Stimulated activated CD8-positive, alpha-beta memory T cell treated with anti-CD3 and anti-CD28 coated beads, Interleukin-15, amount 100 ng/mL, for 1 hour (primary cell): ENCODE data around the gene MED9.

ENCODE experiments used
- DNase-seq: peaks from one replicate; pipeline ENCODE4 v3.0.0-alpha.2; 2020; ENCODE audit warnings: low read depth

MED9 gene

DNA sequence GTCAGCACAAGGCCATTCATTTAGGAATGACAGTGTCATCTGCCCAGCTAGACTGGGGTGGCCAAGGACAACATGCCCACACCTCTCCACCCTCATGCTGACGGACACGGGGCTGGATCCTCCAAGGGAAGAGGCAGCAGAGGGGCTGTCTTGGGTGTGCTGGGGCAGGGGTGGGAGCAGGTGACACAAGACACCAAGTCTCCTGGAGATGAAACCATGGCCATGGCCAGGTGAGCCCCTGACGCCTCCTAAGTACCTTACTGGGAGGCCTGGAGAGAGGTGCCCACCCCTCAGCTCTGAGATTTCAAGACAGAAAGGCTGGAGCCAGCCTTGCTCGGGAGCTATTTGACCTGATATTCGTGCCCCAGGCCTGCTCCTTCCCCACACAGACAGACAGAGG lies 28.4 kb downstream of the MED9 start:
- no peak for DNase-seq

DNA sequence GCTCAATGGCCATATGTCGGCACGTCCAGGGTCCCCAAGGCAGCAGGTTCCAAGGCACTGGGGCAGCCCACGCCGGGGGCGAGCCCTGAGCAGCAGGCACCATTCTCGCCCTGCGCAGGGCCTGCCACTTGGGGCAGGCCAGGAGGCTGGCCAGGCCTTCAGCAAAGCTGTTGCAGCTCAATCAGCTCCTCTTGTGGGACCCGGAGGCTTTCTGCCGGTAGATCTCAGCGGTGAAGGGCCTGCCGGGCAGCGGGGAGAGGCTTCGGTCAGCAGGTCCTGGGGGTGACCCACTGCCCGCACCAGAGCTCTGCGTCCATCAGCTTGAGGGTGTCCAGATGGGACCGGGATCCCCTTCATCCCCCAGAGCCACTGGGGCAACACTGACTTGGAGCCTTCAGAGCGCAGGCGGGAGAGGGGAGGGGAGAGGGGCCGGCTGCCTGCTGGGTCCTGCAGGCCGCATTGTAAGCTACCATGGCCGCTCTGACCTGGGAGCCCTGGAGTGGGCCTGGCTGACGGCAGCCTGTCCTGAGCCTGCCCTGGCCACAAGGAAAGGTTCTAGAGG lies 28.9 kb downstream of the MED9 start:
- no peak for DNase-seq

DNA sequence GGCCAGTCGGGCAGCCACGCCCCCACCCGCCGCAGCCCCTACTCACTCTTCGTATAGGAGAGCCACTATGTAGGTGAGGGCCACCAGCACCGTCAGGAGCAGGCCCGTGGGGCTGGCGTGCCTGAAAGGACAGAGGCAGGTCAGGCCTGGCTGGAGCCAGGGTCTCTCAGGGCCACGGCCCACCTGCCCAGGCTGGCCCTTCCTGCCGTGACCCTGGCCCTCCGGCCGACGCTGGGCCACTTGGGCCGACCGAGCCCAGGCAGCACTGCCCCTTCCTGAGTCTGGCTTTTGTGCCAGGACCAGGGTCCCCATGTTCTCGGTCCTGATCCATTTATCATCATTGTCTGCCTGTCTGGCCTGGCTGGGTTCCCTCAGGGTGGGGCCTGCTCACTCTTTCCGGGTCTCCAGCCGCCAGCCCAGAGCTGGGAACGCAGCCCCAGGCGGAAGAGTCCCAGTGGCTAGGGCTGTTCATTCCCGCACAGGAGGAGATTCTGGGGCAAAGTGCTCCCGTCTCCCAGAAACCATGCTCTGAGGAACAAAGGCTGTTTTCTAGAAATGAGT lies 29.5 kb downstream of the MED9 start:
- DNase-seq = no peak

DNA sequence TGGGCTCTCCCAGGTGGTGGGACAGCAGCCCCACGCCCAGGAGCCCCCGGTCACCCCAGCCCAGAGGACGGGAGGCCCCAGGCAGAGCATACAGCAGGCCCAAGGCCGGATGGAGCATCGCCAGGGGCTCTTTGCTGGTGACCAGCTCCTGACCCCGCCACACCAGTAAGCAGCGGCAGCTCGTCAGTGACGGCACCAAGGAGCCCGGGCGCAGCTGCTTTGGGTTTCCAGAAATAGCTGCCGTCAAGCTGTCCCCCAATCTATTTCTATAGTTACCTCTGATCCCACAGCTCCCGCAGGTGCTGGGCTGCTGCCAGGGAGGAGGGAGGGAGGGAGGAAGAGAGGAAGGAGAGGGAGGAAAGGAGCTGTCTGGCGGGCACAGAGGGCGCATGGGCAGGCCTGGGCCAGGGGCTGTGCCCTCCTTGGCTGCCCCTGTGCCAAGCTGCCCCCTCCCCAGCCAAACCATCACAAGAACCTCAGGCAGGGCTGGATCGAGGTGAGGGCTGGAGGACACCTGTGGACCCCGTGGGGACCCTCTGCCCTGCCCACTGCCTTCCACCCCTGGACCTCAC lies 30.2 kb downstream of the MED9 start:
- DNase-seq = no peak

DNA sequence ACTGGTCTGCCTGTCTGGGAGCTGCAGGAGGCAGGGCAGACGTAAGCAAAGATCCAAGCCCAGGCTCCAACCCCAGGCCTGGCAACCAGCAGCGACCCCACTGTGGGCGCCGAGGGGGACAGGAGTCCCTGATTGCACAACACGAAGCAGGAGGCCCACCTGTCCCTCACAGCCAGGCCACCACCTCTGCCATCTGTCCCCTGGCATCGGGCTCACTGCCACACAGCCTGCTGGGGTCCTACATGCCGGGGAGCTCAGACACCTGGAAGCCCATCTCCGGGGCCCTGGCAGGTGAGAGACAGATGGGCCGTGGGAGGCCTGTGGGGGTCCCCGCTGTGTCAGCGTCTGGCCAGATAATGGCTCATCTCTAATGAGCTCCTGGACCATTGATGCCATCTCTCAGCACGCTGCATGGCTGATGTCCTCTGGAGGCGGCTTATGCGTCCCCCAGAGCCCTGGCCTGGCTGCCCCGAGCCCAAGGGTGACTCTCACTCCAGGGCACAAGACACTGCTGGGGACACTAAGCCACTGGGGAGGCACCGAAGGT lies 30.7 kb downstream of the MED9 start:
- DNase-seq = no peak

DNA sequence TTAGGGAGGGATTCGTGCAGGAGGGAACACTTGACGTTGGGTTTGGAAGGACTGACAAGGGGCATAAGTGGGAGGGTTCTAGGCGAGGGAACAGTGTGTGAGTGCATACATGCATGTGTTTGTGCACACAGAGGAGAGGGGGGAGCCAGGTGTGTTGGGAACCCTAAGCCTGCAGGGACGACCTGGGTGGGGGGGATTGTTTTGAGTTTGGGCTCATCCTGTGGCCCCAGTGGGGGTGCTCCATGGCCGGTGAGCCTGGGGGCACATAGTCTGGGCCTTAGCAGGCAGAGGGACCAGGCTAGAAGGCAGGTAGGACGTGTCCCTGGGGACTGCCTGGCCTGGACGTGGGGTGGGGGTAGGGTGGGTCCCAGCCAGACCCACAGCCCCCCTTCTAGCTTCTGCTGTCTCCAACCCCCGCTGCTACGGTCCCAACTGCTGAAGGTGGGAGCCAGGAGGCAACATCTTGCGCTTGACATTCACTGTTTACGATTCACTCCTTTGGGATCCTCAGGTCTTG lies 31.3 kb downstream of the MED9 start:
- DNase-seq = no peak

DNA sequence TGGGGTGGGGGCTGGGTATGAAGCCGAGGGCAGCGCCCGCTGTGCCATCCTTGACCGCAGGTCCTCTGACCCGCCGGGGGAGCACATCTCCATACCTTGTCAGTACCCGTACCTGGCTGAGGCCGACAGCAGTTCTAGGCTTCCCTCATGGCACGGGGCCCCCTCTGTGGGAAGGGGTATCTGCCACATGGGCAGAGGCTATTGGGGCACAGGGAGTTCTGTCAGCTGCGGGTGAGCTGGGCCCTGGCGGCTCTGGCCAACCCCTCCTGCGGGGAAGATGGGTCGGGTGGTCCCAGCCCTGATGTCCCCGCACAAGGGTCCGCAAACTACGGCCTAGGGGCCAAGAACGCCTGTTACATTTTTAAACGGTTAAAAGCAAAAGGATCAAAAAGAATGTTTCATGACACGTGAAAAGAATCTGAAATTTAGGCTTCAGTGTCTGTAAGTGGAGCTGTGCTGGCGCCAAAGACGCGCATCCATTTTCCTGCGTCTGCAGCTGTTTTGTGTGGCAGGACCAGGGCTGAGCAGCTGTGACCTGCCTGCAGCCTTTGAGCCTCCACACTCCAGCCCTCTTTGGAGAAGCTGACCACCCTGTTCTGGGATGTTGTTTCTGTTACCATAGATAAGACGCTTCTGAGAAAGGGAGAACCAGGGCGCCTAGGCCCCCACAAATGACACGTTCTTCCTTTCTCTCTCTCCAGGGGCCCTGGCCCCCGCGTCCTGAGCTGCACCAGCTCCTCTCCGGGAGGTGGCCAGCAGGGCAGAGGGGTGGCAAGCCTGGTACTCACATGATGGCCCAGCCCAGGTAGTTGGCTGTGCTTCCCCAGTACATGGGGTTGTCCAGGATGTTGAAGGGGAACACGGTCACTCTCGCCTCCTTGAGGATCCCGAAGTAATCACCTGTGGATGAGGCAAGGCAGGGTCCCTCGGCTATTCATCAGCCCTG lies 32.1 kb downstream of the MED9 start:
- DNase-seq = no peak

DNA sequence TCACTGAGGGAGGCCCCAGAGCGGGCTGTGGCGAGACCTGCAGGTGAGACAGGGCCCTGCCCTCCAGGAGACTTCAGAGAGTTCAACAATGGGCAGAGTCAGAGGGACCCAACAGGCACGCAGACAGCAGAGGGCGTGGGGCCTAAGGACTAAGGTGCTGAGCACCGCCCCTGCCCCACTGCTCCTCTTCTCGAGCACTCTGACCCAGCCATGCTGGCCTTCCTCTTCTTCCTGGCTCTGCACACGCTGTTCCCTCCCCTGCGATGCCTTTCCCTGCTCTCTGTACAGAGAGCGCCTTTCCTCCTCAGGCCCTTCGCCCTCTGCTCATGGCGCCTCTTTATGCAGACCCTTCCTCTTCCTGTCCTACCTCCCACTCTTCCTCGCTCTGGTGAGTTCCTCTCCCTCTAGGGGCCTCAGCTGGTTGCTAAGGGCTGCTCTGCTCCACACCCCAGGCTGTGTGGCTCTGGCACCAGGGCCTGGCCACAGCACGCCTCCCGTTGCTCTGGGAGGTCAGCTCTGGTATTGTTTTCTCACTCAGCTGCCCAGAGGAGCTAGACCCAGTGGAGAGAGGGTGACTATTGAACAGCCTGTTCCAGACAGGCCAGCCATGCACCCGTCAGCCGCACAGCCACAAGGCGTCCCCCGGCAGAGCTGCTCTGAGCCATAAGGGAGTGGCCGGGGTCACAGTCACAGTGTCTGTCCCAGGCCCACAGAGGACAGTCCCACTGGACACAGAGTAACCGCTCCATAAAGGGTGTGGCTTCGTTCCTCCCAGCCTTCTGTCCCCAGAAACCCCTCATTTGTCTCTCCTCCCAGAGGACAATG lies 33.0 kb downstream of the MED9 start:
- DNase-seq = no peak

DNA sequence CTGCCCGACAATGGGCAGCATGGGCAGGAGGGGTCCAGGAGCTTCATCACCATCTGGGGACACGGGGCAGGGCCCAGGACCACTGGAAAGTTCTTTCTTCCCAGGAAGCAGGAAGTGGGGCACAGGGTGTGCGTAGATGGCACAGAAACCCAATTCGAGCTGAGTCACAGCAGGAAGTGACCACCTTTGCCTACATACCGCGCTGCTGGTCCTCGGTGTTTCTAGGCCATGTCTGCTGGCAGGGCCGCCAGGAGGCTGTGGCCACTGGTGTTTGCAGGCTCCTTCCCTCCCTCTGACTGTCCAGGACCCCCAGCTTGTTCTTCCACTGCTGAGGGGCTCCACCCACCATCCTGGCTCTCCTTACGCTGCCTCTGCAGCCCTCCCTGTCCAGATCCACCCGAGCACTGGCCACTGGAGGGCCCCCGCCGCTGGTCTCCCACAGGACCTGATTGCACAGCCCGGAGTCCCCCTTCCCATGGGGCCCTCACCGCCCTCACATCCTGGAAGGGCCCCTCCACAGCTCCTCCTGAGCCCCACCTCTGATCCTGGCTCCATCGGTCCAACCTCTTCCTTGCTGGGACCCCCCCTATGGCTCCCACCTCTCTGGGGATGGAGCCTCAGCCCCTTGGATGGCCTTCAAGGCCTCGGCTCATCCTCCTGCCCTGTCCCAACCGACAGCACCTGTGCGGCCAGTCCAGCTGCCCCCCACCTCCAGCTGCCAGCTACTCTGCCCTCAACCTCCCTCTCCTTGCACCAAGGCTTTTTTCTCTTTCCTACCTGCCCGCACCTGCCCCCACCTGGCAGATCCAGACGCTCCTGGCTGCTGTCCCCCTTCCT lies 33.9 kb downstream of the MED9 start:
- no peak for DNase-seq

DNA sequence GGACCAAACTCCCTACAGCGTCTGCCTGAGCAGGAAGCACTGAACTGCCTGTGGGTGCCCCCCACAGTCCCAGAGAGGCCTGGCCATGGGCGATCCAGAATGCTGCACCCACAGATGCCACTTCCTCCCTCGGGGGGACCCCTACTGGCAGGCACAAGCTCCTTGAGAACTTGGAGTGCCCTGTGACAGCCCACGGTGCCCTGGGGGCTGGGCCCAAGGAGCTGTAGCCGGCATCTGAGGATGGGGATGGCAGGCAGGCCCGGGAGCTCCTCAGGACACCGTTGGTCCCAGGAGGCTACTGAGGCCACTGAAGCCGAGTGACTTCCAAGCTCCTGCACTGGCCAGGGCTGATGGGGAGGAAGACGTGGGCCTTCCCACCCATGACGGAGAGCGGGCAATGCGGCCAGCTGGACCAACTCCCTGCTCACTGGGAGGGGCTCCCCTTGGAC lies 34.5 kb downstream of the MED9 start:
- no peak for DNase-seq

DNA sequence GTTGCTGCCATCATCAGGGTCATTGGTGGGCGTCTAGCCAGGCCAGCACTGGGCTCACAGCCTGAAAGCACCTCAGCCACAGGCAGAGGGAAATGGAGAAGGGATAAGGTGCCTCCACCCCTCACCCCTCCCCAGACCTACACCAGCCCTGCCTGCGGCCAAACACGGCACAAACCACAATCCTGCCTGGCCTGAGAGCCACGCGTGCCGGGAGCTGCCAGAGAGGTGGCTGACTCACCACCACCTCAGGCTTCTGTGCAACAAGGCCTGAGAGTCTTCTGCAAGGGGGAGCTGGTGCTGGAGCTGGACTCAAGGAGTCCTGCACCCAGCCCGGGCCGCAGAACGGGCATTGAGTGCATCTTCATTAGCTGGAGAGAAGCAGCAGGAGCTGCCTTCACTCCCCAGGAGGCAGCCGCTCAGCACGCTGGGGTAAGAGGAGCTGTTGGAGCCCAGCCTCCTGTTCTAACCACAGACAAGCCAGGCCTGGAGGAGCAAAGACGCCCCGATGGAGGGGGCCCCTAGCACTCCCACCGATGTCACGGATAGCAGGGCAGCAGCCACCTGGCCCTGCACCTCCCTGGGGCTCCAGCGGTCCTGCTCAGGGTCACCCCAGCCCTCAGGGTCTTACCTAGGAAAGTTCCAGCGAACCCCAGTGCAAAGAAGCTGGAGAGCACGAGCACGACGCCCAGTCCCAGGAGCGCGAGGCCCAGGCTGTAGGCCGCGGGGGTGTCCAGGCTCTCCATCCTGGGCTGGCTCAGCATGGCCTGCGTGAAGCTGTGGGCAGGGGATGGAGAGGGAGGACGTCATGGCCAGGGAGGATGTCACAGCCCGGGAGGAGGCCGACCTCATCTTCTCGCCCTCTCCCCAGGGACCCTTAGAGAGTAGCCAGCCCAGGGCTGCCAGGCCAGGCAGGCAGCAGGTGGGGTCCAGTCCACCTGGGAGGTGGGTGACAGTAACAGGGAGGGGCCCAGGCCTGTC lies 35.4 kb downstream of the MED9 start:
- DNase-seq = no peak

DNA sequence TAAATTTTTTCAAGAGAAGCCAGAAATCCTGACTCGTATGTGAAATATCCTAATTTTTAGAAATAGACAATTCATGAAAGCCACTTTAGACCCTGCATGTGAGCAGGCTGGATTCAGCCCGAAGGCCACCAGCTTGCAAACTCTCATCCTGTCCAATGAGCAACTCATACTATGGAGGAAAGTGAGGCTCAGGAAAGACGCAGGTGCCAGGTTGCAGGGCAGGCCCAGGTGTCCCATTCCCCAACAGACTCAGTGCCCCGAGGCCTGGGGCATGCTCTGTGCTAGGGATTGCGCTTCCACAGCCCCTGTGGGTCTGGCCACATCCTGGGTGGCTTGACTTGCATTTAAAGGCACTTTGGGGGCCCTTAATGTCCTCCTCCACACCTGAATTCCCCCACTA lies 36.1 kb downstream of the MED9 start:
- no peak for DNase-seq

DNA sequence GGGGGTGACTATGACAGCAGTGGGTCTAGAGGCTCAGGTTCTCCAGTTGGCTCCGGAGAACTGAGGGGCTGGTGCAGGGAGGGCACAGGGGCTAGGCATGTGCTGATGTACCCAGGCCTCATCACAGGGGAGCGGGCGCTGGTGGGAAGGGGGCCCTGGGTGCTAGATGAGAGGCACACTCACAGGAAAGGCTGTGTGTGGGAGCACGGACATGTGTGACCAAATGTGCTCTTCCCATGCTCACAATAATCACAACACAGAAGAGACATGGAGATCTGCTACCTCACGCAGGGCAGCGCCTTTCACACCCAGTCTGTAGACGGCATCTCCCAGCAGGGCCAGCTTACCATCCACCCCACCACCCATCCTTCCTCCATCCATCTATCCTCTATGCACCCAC lies 36.8 kb downstream of the MED9 start:
- DNase-seq = no peak

DNA sequence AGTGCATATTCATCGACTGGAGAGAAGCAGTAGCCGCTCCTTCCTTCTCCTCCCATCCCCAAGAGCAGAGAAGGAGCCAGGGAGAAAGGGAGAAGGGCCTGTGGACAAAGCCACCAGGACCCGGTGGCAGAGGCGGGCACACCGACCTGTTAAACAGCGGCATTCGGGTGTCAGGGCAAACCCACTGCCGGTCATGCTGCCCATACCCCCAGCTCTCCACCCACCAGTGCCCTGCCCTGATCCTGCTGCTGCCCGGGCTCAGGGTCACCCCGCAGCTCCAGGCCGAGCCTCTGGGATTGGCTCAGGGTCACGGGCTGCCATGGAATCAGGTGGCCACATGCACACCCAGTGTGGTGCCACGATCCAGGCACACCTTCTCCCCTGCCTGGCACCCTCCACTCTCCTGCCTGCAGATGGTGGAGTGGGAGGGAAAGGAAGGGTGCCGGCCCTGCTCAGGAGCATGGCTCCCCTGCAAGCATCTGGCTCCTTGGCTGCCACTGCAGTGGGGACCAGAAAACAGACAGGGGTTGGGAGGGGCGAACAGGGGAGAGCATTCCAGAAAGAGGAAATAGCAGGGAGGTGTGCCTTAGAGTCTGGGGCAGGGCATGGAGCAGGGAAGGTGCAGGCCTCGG lies 37.7 kb downstream of the MED9 start:
- no peak for DNase-seq

DNA sequence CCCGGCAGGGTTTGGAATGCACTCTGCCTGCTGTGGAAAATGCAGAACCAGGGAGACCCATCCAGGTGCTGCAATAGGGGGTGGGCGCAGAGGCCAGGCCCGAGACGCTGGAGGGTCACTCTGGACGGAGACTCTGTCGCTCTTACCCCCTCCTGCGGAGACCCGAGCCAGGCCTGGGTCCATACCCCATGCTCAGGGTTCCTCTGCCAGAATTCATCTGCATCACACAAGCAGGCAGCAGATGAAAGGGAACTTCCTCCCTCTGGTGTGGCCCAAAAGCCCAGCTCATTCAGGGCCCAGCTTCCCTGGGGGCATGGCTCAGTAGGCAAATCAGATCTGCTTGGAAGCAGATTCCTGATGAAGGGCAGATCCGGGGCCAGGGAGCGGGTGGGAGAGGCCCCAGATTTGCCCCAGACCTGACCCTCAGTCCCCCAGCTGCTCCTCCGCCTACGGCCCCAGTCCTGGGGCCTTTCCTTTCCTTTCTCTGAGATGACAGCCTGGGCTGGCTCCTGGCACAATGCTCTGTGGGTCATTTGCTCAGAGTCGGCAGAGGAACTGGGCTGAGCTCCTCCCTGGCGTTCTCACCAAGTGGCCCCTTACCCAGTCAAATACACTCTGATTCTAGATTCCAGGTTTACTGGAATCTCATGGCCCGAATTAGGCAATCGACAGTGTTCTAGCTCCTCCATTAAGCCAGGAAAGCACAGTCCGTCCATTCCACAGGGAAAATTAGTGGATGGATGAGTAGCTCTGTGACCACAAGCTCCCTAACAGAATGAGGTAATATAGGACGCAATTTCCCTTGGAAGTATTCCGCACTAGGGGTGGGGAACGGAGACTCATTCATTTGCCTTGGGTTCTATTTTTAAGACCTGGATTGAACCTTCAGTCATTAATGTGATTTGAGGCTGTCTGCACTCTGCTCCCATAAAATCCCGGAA lies 38.5 kb downstream of the MED9 start:
- no peak for DNase-seq

DNA sequence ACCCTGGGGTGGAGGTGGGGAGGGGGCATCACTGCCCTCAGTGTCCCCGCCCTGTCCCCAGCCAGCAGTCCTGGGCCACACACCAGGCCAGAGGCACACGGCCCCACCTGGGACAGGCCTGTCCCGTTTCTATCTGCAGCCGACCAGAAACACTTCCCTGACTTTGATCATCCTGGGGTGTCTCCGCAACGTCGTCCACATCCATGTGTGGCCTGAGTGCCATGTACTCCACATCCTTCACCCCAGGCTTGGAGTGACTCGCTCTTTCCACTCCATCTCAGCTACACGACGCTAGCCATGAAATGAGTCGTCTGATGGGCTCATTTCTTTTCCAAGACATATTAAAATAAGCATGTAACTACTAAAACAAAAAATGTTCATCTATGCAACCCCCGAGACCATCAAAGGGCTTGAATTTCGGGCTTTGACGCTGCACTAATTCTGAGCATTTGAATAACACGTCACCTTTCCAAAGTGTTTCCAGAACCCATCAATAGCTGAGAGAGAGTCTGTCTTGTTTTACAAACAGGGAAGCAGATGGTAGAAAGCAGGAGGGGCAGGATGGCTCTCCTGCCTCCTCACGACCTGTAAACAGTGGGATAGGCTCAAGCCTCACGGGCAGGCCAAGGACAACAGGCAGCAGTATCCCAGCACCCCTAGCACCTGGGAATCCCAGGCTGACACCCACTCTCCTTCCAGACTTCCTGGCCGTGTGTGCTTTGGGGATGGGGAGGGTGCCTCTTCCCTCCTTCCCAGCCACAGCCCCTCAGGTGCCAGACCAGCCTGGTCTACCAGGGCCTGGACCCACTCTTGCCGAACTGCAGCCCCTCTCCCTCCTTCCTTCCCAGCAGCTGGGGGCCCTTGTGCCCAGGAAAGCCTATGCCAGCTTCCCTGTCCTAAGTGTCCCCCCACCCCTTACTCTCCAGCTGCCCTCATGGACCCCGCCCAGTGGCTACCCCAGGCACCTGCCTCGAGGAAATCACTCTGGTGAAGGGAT lies 39.4 kb downstream of the MED9 start:
- DNase-seq = no peak
